ENCODE measurements around the gene SLC6A11. TPM values are rescaled to one million over a fixed set of nuclear protein-coding genes. Genes with fewer than 3 reads are reported as not detected.
A peak's percentile ranks its signal among the peaks of the same experiment; 100 is the strongest.

Gene SLC6A11
- total and polyA plus RNA-seq, 2 of the 13 experiments (the other 11 are each of a cell fraction or from before 2014, with no cell fraction given) = 17.9 to 34.5 TPM

- Histone ChIP-seq H2AFZ (ENCODE audit: low read length) (no peak overlapping the region), H4K20me1 (ENCODE audit: insufficient read depth, low read length) (no peaks in the 10 kb centered on the region), H3K36me3 (replicated peaks in 1 of 2; ENCODE audit: control insufficient read depth in 1 of 2, insufficient read depth in 2 of 2, low read length in 2 of 2) (peaks cover 2 to 25% of the 10 kb centered on the region in 2 experiments; a peak in 3 of 5 replicates), H3K4me1 (ENCODE audit: insufficient read depth, low read length) (no peaks in the 10 kb centered on the region), H3K79me2 (ENCODE audit: insufficient read depth, low read length) (no peaks in the 10 kb centered on the region), H3K27me3 (ENCODE audit: control insufficient read depth in 1 of 2, insufficient read depth in 2 of 2, low read length in 2 of 2) (no peaks in the 10 kb centered on the region), H3K9me3 (ENCODE audit: low read length) (peaks cover 17% of the 10 kb centered on the region), H3K9ac (ENCODE audit: insufficient read depth, low read depth, low read length) (no peak overlapping the region), H3K27ac (ENCODE audit: extremely low read length, insufficient read depth, low read length) (no peak overlapping the region), H3K4me3 (replicated peaks in 1 of 3; ENCODE audit: insufficient read depth in 1 of 3, low read depth in 2 of 3, low read length in 3 of 3) (no peak overlapping the region), H3K4me2 (ENCODE audit: low read depth, low read length) (no peak overlapping the region)
- ChIA-PET POLR2A (no interaction called here), CTCF (ENCODE audit: low intra/inter-chr PET ratio, low total read pairs) (no interaction called here)
- in situ Hi-C loops (cut with HindIII; ENCODE audit: extremely low pct_ligation_motif_present, low pct_unique_long_range_greater_than_20kb) = no loop called here
- no peak for DNase-seq (ENCODE audit: low spot score)
- TF ChIP-seq ZFP1 (CRISPR knock-in tag; IDR thresholded peaks at IDR 0.05) (peak; percentile 98; the same call in 1 of the 2 replicates), ZC3H4 (CRISPR knock-in tag; IDR thresholded peaks at IDR 0.05; ENCODE audit: borderline replicate concordance) (no peak)
- WGBS (ENCODE audit: low lambda C conversion rate) = 60% methylated on average over 1 of the region's 1 CpG
- intact Hi-C loops (cut with micrococcal nuclease; ENCODE audit: unreplicated experiment) = loop anchor here (1.0 kb wide), 1 partner anchor 31 kb away; no protein-coding TSS in a partner anchor
- FAIRE-seq = no peak
- no peak for ATAC-seq
- BruUV-seq (replicated peaks) = TSS peak; percentile 13
Measured at GRCh38 chr3:10890665-10891064, 74.6 kb downstream of the SLC6A11 start.

- Histone ChIP-seq H3K27me3 (ENCODE audit: control insufficient read depth in 1 of 2, insufficient read depth in 2 of 2, low read length in 2 of 2) (no peaks in the 10 kb centered on the region), H3K27ac (ENCODE audit: extremely low read length, insufficient read depth, low read length) (no peak overlapping the region), H3K36me3 (replicated peaks in 1 of 2; ENCODE audit: control insufficient read depth in 1 of 2, insufficient read depth in 2 of 2, low read length in 2 of 2) (peaks cover 2 to 25% of the 10 kb centered on the region in 2 experiments; a peak in 3 of 5 replicates), H3K4me3 (replicated peaks in 1 of 3; ENCODE audit: insufficient read depth in 1 of 3, low read depth in 2 of 3, low read length in 3 of 3) (no peak overlapping the region), H3K9ac (ENCODE audit: insufficient read depth, low read depth, low read length) (no peak overlapping the region), H4K20me1 (ENCODE audit: insufficient read depth, low read length) (no peaks in the 10 kb centered on the region), H2AFZ (ENCODE audit: low read length) (no peak overlapping the region), H3K4me2 (ENCODE audit: low read depth, low read length) (no peak overlapping the region), H3K4me1 (ENCODE audit: insufficient read depth, low read length) (no peaks in the 10 kb centered on the region), H3K79me2 (ENCODE audit: insufficient read depth, low read length) (no peaks in the 10 kb centered on the region), H3K9me3 (ENCODE audit: low read length) (peaks cover 17% of the 10 kb centered on the region)
- no peak for FAIRE-seq
- TF ChIP-seq RNF219 (CRISPR knock-in tag; IDR thresholded peaks at IDR 0.05) = no peak
- TF ChIP-seq ZNF784 (CRISPR knock-in tag; IDR thresholded peaks at IDR 0.05; ENCODE audit: borderline replicate concordance) = no peak
- no TSS peak for BruUV-seq (replicated peaks)
- DNase-seq (ENCODE audit: low spot score) = no peak
- POLR2A ChIA-PET = no interaction called here
- WGBS (ENCODE audit: low lambda C conversion rate) = 64% methylated on average over 5 of the region's 5 CpGs
- intact Hi-C loops (cut with micrococcal nuclease; ENCODE audit: unreplicated experiment) (no loop called here), in situ Hi-C loops (cut with HindIII; ENCODE audit: extremely low pct_ligation_motif_present, low pct_unique_long_range_greater_than_20kb) (no loop called here)
- no peak for ATAC-seq
- CTCF ChIA-PET (ENCODE audit: low intra/inter-chr PET ratio, low total read pairs) = no interaction called here
Measured at GRCh38 chr3:10892622-10893021, 76.6 kb downstream of the SLC6A11 start.

Data from HepG2 (cell line).